Suppressor macrophage treated with lipopolysaccharide for 4 hours (primary cell): ENCODE data around the gene SESN1.

Source experiments
- DNase-seq: peaks from one replicate; pipeline ENCODE4 v3.0.0-alpha.2; 2020

SESN1 gene

DNA sequence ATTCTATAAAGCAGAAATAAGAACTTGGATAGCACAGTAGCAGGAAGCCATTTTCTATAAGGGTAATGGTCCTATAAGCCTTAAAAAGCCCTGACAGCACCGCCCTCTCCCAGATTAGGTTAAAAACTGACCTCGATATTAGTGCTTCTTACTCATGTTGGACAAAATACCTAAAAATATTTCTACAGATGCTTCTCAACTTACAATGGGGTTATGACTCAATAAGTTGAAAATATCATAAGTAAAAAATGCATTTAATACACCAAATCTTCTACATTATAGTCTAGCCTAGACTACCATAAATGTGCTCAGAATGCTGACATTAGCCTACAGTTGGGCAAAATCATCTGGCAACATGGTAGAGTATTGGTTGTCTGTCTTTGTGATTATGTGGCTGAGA is 70.3 kb downstream of the SESN1 start:
- DNase-seq = no peak

DNA sequence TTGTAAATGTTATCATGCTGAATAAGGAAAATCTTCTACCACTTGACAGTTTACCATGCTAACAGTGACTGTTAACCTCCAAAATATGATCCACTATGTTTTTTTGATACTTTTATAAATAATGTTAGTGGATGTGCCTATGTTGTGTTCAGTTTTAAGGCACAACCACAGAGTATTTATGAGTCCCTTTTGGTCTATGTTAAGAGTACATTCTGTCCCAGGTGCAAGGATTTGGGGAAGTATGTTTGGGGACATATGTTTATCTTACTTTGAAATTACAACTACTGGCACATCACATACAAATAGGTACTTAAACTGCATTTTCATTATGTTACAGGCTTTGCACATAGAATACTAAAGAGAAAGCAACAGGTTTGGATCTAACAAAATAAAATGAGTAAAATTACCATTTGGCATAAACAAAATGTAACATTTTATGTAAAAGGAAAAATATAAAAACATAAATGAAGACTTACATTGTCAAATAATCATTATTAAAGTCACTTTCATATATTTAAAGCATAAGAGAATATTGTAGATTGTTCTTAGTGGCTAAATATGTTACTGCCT is 71.2 kb downstream of the SESN1 start:
- no peak for DNase-seq

DNA sequence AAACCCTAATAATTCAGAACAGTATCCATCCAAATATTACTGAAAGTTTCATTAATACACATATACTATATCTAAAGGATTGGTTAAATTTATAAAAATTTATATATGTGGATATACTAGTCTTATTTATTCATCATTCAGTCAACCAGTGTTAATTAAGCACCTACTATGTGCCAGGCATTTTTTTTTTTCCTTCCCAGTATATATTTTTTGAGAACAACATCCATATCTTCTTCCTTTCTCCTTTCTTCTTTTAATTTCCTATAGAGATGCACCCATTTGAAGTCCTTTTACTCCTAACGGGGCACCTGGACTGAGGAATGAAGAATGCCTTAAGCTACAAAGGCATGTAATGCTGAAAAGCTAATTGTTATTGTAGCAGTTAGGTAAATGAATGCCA is 72.8 kb downstream of the SESN1 start:
- DNase-seq = no peak

DNA sequence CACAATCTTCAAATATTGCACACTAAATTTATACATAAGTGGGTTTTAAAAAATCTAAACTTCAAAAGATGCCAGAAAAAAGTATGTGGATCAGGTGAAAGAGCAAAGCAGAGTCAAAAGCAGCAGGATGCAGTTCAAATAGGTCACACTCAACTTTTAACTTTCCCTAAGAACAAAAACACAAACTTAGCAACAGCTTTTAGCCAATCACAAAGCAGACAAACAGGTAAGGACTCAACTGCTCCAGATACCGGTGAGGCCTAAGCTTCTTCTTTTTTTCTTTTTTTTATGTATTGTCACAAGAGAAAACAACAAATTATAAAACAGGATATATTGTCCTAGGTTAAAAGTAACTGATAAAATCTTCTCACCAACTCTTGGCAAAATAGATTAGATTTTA is 74.7 kb downstream of the SESN1 start:
- DNase-seq = no peak

DNA sequence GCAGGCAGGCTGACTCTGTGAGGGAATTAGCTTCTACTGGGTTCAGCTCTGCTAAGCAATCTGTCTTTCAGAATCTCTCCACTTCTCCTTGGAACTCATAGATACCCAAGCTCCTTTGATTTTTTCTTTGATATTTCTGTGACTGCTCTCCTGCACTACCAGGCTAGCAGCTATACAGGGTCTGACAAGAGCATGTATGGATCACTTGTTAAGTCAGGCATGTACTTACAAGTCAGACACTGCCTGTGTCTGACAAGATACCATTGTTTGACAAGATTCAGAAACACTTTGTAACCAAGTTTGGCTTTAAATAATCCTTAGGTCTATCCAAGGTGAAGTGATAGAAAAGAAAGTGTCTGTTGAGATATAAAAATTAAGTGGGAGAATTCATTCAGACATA is 79.5 kb downstream of the SESN1 start:
- DNase-seq = no peak

DNA sequence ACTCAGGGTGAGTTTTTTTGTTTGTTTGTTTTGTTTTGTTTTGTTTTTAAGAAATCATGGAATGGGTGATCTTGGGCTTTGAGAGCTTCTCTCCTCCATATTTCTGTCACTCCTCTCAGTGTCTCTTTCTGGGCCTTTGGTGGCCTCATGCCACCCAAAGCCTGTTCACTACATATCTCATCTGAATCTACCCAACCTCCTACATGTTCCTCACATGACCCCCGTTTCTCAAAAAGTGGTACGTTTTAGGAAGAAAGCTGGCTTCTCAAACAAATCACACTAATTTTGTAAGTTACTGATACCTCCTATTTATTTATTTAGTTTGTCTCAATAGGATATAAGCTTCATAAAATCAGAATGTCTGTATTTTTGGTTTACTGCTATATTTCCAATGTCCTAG is 80.0 kb downstream of the SESN1 start:
- no peak for DNase-seq

DNA sequence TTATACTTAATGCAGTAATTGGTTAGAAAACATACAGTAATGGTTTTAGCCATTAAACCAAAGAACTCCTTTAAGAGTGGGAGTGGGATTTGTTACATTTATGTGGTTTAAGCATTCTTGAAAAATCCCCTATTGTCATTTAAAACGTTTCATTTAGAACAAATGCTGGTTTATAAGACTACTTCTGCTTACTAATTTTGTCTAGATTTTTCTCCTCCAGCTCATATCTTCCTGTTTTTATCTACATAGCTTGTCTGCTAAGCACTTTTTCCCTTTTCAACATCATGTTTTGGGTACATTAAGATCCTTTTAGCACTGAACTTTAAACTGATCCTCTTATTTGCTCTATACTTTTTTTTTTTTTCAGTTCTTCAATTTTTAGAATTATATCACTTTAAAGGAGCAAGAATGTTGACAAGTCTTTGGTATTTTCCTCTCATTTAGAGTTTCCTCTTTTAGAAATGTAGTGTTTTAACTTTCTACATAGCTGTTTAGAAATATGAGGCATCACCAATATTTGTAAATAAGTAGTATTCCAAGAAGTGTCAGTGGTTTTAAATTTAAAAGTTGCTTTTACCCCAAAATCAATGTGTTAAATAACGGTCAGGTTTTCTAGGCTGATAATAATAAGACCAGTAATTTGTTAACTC is 80.9 kb downstream of the SESN1 start:
- peak; percentile 53 for DNase-seq

DNA sequence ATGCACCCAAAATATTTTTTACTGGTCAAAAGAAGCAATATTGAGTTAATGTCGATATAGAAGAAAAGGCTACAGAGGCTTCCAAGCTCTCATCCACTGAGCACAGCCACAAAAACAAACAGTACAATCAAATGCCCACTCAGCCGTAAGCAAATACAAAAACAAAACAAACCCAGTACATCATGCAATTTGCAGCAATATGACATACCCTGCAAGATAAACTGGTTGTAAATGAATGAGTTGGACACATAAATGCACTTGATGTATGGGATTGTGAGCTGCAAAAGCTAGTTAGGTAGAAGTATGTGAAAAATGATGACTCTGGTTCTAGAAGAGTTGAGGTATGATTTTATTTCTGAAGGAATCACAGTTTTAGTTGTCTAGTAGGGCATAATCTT is 83.9 kb downstream of the SESN1 start:
- no peak for DNase-seq

DNA sequence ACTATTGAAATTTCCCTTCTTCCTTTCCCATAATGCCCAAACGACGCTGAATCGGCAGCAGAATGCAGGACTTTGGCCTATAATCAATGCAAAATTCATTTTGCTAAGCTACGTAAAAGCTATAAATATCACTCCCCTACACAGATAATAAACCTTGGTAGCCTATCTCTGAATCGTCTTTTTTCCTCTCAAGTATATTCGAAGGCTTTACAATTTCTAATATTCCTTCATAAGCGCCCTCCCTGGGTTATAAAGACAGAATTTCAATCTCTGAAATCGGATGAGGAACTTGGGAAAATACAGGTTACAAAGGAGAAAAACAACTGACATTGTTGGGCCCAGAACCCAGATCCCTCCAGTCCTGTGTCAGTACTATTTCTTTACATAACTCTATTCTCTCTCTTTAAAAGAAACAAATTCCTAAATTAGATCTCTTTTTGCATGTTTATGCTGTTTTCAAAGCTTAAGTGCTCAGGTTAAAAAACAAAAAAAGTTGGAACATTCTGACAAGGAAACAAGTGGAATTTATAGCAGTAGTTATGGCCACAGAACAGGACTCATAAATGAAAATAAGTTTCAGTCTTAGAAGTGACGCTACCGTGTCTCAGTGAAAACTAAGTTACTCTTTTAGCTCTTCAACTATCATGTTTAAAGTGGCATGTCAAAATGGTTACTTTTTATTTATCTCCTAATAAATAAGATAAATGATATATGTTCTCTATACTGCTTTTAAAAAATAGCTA is 84.5 kb downstream of the SESN1 start:
- DNase-seq = no peak

DNA sequence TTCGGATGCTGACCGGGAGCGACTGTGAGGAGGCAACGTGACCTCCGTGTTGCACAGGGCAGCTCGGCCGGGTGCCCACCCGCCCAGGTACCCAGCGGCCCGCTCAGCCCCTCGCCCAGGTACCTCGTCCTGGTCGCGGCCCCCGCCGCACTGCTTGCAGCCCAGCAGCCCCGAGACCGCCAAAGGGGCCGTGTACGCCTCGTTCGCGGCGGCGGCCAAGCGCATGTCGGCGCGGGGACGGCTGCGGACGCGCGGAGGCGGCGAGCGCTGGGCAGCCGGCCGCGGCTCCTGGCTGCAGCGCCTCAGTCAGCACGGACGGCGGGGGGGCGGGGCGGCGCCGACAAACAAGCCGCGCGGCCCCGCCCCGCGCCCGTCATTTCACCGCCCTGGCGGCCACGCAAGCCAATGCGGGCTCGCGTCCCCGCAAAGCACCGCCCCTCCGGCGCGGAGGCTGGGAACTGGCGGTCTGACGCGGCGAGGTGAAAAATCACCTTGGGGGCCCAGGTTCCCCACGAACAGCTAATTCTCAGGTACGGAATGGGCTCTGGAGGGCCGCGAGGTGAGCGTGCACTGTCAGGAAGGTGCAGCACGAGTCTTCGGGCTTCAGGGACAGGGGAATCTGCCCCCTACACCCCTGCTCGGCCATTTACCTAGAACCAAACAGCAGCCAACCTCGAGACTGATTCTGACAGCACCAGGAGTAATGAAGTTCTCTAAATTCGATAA is 85.2 kb downstream of the SESN1 start:
- DNase-seq = peak; percentile 95

DNA sequence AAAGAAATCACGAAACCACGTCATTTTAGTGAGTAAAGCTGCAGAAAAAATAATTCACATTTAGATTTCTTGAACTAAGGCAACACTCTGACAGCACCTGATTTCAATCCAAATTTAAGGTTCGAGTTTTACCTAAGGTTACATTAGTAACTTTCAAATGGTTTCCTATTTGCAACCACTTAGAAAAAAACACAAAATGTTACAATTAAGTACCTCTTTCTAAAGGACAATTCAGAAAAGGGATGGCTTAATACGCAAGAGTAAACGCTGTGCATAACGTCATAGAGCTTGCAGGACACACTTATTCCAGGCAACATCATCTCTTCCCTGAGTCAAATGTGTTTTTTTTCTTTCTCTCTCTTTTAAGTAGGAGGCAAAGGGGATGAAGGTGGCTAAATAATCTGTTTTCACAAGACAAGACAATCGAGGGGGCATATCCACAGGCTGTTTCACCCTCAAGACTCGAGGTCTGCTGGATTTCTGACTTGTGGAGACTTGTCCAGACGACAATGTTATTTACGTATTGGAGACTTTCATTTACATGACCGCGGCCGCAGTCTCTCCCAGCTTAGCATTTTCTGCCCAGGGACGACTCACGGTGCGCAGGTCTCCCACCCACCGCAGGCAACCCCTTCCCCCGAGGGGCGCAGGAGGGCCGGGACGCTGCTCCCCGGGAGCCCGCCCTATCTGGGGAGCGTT is 86.0 kb downstream of the SESN1 start:
- DNase-seq = peak; percentile 61

DNA sequence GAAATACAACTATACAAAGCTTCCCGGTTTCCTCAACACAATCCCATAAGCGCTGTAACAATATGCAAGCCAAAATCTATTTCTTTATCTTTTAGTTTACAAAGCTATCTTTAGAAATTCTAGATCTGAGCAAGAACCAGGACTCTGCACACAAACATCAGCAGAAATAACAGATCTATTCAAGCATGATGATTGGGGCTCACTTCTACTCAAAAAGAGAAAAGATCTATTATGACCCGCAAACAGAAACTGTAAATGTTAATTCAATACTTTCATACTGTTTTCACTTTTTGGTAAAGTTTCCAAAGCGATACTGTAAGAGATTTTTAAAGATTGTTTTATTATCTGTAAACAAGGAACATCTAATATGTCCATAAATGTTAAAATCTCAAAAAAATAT is 86.6 kb downstream of the SESN1 start:
- DNase-seq = no peak

DNA sequence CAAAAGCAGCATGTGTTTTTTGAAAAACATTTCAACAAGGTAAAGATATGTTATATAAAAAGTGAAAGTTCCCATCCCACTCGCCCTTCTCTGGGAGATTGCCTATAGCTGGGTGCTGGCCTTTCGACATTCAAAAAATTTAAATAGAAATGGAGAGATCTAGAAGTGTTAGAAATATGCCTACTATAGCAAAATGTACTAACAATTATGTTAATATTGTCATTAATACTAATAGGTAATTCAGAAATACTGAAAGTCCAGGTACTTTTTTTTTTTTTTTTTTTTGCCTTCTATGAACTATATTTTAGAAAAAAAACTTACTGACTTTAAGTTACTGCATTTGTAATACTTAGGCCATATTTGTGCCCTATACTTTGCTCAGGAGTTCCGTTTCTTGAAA is 87.1 kb downstream of the SESN1 start:
- no peak for DNase-seq

DNA sequence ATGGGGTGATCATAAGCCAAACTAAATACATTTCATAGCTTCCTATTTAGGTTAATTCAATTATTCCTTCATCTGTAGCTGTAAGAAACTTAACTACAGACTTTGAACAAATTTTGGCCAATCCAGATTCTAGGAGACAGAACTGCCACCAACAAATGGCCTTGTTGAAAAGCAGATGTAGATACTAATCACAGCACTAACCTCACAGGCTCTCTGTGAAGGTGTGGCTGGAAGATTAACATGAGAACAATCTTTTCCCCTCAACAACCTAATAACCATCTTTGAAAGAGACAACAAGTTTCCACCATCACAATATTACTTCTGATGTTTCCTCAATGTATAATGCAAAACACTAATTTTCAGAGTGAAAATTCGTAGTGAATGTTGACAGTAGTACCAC is 87.8 kb downstream of the SESN1 start:
- DNase-seq = no peak

DNA sequence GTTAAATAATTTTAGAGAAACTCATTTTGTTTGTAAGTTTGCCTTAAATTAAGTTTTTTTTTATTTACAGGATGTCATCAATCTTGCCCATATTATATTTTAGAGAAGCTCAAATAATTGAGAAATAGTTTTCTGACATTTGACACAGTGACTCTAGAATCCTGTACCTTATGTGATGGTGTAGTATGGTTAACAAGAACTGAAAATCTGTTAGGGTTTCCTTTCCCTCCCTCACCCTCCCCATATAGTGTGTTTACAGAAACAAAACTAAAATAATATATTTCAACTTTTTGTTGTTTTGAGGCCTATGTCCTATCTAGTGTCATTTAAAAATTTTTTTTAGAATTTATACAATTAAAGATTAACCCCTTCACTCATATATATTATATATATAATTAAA is 91.8 kb downstream of the SESN1 start:
- no peak for DNase-seq

DNA sequence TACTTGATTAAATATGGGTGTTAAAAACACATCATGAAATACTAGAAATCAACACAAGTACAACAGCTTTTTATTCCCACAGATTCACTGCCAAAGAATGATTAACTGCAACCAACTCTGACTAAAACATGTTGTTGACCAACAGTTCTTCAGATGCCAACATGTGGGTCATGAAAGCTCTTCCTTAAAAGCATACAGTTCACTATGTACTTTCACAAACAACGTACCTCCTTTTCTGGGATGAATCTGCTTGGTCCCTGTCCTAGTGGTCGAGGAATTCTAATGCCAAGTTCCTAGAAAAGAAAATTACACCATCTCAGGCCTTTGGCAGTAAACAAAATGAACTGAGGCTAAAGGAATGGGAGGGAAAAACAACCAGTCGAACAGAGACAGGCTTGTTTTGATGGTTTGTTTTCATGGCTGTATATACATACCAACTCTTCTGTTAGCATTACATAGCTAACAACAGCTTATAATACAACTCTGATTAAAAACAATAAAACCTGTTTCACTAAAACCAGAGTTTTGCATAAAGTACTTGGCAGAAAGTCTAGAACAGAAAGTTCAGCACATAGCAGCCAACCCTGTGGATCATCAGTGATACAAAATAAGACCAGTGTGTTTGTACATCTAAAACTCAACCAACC is 92.5 kb downstream of the SESN1 start:
- DNase-seq = peak; percentile 40

DNA sequence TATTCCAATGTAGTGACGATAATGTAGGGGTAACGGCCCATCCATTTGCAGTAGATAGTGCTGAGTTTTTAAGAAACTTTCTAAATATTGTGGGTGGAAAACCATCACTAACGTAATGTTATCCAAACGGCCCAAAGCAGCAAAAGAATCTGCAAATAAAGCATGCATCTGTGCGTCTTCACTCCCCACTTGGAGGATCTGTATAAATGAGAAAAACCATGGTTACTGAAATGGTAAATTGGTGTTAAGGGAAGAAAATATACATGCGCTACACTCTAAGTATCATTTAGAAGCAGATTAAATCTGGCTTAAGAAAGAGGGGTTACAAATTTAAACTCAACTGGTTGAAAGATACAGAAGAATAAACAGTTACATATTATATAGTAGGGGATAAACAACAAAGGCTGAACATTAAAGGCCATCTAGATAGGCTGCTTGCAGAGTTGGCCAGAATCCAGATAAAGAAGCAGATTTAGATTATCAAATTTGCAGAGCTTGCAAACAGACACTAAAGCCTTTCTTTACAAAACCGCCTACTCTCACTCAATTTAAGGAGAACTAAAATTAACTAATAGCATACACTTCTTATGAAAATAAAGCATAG is 93.3 kb downstream of the SESN1 start:
- DNase-seq = no peak

DNA sequence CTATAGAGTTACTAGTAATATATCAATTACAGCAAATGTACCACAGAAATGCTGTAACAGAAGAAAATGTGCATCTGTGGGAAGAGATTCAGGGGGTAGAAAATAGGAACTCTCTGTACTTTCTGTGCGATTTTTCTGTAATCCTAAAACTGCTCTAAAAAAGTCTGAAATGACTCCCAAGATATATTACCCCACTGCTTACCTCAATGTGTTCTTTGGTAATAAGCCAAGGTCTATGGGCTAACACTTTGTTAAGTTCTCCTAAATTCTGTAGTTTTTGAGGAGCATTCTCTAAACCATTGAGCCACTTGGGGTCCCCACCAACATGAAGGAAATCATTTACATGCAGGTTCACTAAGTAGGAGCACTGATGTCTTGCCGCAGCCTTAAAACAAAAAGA is 94.4 kb downstream of the SESN1 start:
- DNase-seq = no peak

DNA sequence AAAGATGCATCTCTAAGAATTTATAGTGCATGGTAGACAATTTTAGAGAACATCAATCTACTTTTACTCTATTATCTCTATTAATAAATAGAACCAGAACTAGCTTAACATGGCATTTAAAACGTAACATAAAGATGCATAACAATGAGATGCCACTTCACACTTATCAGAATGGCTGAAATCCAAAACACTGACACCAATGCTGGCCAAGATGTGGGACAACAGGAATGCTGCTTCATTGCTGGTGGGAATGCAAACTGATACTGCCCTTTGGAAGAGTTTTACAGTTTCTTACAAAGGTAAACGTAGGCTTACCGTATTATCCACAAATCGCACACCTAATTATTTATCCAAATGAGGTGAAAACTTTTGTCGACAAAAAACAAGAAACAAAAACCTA is 95.2 kb downstream of the SESN1 start:
- no peak for DNase-seq

DNA sequence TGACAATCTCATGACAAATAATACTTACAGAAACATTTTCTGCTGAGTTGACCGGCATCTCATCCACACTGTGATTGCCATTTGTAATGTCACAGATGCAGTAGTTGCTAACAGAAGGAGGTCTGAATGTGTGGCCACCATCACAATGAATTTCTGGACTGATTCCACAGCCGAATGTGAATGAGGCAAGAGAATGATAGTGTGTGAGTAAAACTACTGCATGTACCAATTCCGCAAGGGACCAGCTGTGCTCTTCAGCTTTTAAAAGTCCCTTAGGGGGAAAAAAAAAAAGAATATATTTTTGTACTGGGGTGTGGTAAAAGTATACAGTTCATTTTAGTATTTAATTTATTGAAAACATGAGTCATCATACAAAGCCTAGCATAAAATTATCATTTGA is 96.2 kb downstream of the SESN1 start:
- no peak for DNase-seq

DNA sequence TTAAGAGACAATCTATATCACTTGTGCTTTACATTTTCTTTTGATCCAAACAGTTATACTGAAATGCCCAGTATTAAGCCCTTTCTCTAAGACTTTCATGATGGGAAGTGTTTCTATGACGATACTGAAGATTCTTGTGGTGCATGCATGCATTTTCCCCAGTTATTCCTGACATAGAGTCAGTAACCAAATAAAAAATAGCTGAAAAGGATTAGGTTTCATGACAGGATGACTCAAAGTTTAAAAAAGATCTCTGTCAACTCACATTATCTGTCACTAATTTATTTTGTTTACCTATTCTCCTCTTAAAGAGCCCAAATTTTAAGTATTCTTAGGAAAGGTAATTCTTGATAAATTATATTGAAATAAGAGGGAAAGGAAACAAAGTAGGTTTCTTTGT is 98.4 kb downstream of the SESN1 start:
- DNase-seq = no peak

DNA sequence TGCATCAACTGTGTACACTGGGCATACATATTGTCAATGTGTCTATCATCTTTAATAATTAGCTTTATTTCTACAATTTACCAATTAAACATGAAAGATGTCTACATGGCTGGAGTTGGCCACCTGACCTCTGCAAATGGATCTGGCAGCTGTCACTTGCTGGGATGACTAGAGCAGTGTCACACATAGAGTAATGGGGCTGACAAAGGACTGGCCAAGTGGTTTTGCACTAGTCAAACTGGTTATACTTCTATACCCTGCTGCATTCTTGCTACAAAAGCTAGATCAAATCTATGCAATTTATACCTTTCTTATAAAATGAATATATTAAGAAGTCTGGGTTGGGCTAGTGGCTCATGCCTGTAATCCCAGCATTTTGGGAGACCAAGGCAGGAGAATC is 99.3 kb downstream of the SESN1 start:
- DNase-seq = no peak
